Measurements from ENCODE around the gene FTCD. TPM values are rescaled to one million over a fixed set of nuclear protein-coding genes. Genes with fewer than 3 reads are reported as not detected.

Gene FTCD
- total and polyA plus RNA-seq, 2 of the 8 experiments (the other 6 are each of a cell fraction or from before 2014, with no cell fraction given) = 3.3 to 4.9 TPM

DNA sequence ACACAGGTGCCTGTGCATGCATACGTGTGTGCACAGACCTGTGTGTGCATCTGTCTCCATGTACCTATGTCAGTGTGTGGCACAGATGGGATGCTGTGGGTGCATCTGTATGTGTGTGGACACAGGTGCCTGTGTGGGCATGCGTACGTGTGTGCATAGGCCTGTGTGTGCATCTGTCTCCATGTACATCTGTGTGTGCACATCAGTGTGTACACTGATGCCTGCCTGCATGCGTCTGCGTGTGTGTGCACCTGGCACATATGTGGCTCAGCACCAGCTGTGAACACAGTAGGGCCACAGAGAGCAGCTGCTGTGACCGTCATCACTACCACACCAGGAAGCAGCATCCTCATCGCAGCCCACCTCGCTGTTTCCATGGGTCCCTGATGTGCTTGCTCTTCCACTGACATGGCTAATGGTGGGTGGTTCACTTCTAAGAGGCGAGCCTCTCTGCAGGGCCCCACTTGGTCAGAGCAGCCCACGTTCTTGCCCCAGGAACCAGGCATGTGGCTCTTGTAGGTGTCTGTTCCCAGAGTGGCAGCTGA, 38.5 kb upstream of the FTCD start (continued):
- TF ChIP-seq CHD7 (IDR thresholded peaks at IDR 0.05; ENCODE audit: insufficient replicate concordance, low read length) (no peak), HDAC2 (IDR thresholded peaks at IDR 0.05; ENCODE audit: borderline replicate concordance in 1 of 2, low read depth in 2 of 2, low read length in 2 of 2) (no peak), CBX5 (IDR thresholded peaks at IDR 0.05; ENCODE audit: low read depth, low read length) (no peak), POLR2A (IDR thresholded peaks at IDR 0.05; ENCODE audit: control extremely low read depth in 1 of 2, low read depth in 2 of 2, low read length in 2 of 2) (no peak), KDM1A (IDR thresholded peaks at IDR 0.05; ENCODE audit: borderline replicate concordance, low read length) (no peak), EZH2 (IDR thresholded peaks at IDR 0.05; ENCODE audit: low read depth, low read length, severe bottlenecking) (no peak), NANOG (IDR thresholded peaks at IDR 0.05; ENCODE audit: insufficient read depth, low read depth, low read length, poor library complexity, severe bottlenecking) (no peak), TBP (IDR thresholded peaks at IDR 0.05; ENCODE audit: low read depth, low read length) (no peak), SRF (IDR thresholded peaks at IDR 0.05; ENCODE audit: low read depth, low read length) (no peak), TAF1 (IDR thresholded peaks at IDR 0.05; ENCODE audit: low read depth, low read length) (no peak), POU5F1 (IDR thresholded peaks at IDR 0.05; ENCODE audit: low read depth, low read length) (no peak)

All from H1 (cell line).